Caco-2 (cell line): ENCODE results near the gene MPO. TPM values are rescaled to one million over a fixed set of nuclear protein-coding genes. Genes with fewer than 3 reads are reported as not detected.

ENCODE experiments used
- BruUV-seq: library from RNA; stranded (reverse); fragments of 400-500 nt; replicated peaks from 2 replicates; lab custom pipeline; 2021; lab: Mats Ljungman, UMichigan
- CTCF ChIA-PET: fragments of 300-600 bp; sonication (Branson Sonifier 250); formaldehyde crosslinking; loops from one replicate; lab custom pipeline; 2022; ENCODE audit warnings: antibody characterized with exemption; lab: Charles Lee
- POLR2A ChIA-PET: fragments of 300-600 bp; sonication (Branson Sonifier 250); formaldehyde crosslinking; loops from one replicate; lab custom pipeline; 2022; ENCODE audit warnings: antibody characterized with exemption; lab: Charles Lee
- DNase-seq, 2 experiments: peaks; one replicate each; pipeline versions ENCODE4 v3.0.0 to v3.0.0-alpha.2; 2020 to 2022
- H3K27me3 ChIP-seq: replicated peaks from 2 replicates; pipeline ENCODE4 v1.6.0; 2011; ENCODE audit warnings: low read length; ENCODE audit not compliant: control insufficient read depth, insufficient read depth
- H3K36me3 ChIP-seq: 2 replicates; pipeline ENCODE4 v1.5.1; 2011; ENCODE audit warnings: low read length; ENCODE audit not compliant: control insufficient read depth, insufficient read depth
- H3K4me1 ChIP-seq: fragments of 250-450 bp; sonication (Bioruptor Pico); 2 replicates; pipeline ENCODE4 v1.5.1; 2020; ENCODE audit warnings: mild to moderate bottlenecking
- H3K4me3 ChIP-seq: 2 replicates; pipeline ENCODE4 v1.5.1; 2011; ENCODE audit warnings: low read depth, mild to moderate bottlenecking, control low read depth, low read length
- H3K9me3 ChIP-seq: fragments of 250-450 bp; sonication (Bioruptor Pico); 2 replicates; pipeline ENCODE4 v1.5.1; 2020; ENCODE audit warnings: mild to moderate bottlenecking, moderate library complexity
- H3K27ac Mint-ChIP-seq: one replicate; pipeline ENCODE4 v1.8.0; 2022; ENCODE audit warnings: mixed read lengths; ENCODE audit not compliant: unreplicated experiment
- H3K27me3 Mint-ChIP-seq: one replicate; pipeline ENCODE4 v1.8.0; 2022; ENCODE audit warnings: mixed read lengths; ENCODE audit not compliant: insufficient read depth, unreplicated experiment
- H3K36me3 Mint-ChIP-seq: one replicate; pipeline ENCODE4 v1.8.0; 2022; ENCODE audit warnings: mild to moderate bottlenecking, mixed read lengths; ENCODE audit not compliant: insufficient read depth, unreplicated experiment
- H3K4me1 Mint-ChIP-seq: one replicate; pipeline ENCODE4 v1.8.0; 2022; ENCODE audit warnings: low read depth, mixed read lengths; ENCODE audit not compliant: unreplicated experiment
- H3K4me3 Mint-ChIP-seq: one replicate; pipeline ENCODE4 v1.8.0; 2022; ENCODE audit warnings: mild to moderate bottlenecking, moderate library complexity, mixed read lengths; ENCODE audit not compliant: unreplicated experiment
- H3K9me3 Mint-ChIP-seq: one replicate; pipeline ENCODE4 v1.8.0; 2022; ENCODE audit warnings: mixed read lengths; ENCODE audit not compliant: unreplicated experiment
- intact Hi-C: fragments of 100-400 bp; cut with micrococcal nuclease; formaldehyde crosslinking; loops from one replicate; pipeline ENCODE4 v1.10.0; 2022; ENCODE audit not compliant: unreplicated experiment
- total RNA-seq: library from RNA; stranded (reverse); gene quantifications from 2 replicates; pipeline ENCODE4 v1.2.3, GENCODE V29; 2022
- TF ChIP-seq, protein P1 (sequence below), 2 experiments: fragments of 200-600 bp in 1 of 2; IDR thresholded peaks; 1 replicate in 1 of 2; 2 replicates in 1 of 2; pipeline versions ENCODE4 v1.5.1 to v1.8.0; 2011 to 2022; ENCODE audit warnings: antibody characterized with exemption in 1 of 2, control low read depth in 1 of 2, inconsistent platforms in 1 of 2, low read depth in 1 of 2, low read length in 1 of 2, mild to moderate bottlenecking in 1 of 2, moderate library complexity in 1 of 2; ENCODE audit not compliant: insufficient read depth in 1 of 2, severe bottlenecking in 1 of 2, unreplicated experiment in 1 of 2

MPO gene
- total RNA-seq, 1 experiment from 2014 or later: 0.23 TPM

DNA sequence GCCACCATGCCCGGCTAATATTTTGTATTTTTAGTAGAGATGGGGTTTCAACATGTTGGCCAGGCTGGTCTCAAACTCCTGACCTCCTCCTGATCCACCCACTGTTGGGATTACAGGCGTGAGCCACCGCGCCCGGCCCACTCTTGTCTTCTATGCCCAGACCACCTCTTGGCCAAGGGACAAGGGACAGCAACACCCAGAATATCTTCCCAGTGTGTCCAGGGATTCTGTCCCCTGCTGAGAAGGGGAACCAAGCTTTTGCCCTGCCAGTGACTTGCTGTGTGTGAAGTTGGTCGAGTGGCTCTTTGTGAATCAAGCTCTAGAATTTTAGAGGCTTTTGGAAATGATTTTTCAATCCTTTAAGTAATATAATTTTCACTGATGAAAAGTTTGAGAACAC lies 1.7 kb upstream of the MPO start:
- no peak for DNase-seq
- Histone ChIP-seq H3K9me3 (no peaks in the 10 kb centered on the region), H3K4me3 (no peak overlapping the region), H3K27me3 (no peaks in the 10 kb centered on the region), H3K4me1 (no peaks in the 10 kb centered on the region), H3K36me3 (no peaks in the 10 kb centered on the region)
- BruUV-seq: no TSS peak
- CTCF ChIA-PET: interaction anchor here (0.7 kb wide), 1 partner anchor 722 kb away, joined by 3 read pairs; no protein-coding TSS in a partner anchor
- TF ChIP-seq, protein P1, sequence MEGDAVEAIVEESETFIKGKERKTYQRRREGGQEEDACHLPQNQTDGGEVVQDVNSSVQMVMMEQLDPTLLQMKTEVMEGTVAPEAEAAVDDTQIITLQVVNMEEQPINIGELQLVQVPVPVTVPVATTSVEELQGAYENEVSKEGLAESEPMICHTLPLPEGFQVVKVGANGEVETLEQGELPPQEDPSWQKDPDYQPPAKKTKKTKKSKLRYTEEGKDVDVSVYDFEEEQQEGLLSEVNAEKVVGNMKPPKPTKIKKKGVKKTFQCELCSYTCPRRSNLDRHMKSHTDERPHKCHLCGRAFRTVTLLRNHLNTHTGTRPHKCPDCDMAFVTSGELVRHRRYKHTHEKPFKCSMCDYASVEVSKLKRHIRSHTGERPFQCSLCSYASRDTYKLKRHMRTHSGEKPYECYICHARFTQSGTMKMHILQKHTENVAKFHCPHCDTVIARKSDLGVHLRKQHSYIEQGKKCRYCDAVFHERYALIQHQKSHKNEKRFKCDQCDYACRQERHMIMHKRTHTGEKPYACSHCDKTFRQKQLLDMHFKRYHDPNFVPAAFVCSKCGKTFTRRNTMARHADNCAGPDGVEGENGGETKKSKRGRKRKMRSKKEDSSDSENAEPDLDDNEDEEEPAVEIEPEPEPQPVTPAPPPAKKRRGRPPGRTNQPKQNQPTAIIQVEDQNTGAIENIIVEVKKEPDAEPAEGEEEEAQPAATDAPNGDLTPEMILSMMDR (IDR thresholded peaks at IDR 0.05; ENCODE audit: insufficient read depth in 1 of 2, low read depth in 1 of 2, low read length in 1 of 2, severe bottlenecking in 1 of 2, unreplicated experiment in 1 of 2): no peak
- Mint-ChIP-seq H3K9me3 (no peaks in the 10 kb centered on the region), H3K27ac (no peak overlapping the region), H3K4me3 (no peak overlapping the region), H3K36me3 (no peaks in the 10 kb centered on the region), H3K4me1 (peaks cover 6% of the 10 kb centered on the region), H3K27me3 (no peaks in the 10 kb centered on the region)
- POLR2A ChIA-PET: no interaction called here
- intact Hi-C loops: no loop called here

DNA sequence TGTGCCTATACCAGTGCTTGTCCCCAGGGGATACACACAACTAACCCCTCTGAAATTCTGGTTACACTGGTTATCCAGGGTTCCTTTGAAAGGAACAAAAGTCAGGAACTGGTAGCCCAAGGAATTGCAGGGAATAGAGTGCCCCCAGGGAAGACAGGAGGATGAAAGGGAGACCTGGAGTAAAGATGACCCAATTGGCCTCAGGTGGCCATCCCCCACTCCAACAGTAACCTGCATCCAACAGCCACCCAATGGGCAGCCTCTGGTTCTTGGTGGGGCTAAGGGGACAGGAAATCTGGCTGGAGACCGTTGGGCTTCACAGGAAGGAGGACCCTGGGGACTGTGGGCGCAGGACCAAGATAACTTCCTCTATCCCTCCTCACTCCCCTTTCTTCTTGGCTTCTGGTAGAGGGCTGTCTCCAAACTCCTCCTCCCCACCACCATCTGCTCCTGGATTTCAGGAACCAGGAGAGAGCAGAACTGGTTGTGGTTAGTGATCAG lies 826 bp upstream of the MPO start:
- TF ChIP-seq, protein P1 (IDR thresholded peaks at IDR 0.05; ENCODE audit: insufficient read depth in 1 of 2, low read depth in 1 of 2, low read length in 1 of 2, severe bottlenecking in 1 of 2, unreplicated experiment in 1 of 2): no peak
- no peaks in the 10 kb centered on the region for H3K4me1 ChIP-seq
- no peaks in the 10 kb centered on the region for H3K36me3 ChIP-seq
- no peaks in the 10 kb centered on the region for H3K27me3 ChIP-seq
- no peak overlapping the region for H3K4me3 ChIP-seq
- ChIA-PET CTCF (interaction anchor here (0.7 to 0.9 kb wide), 3 partner anchors 24 to 723 kb away, joined by 3 to 11 read pairs (median 3); no protein-coding TSS in a partner anchor), POLR2A (no interaction called here)
- BruUV-seq: no TSS peak
- peaks cover 6% of the 10 kb centered on the region for H3K4me1 Mint-ChIP-seq
- DNase-seq: no peak
- H3K27ac Mint-ChIP-seq: no peak overlapping the region
- no peaks in the 10 kb centered on the region for H3K27me3 Mint-ChIP-seq
- no peaks in the 10 kb centered on the region for H3K36me3 Mint-ChIP-seq
- intact Hi-C loops: no loop called here
- no peak overlapping the region for H3K4me3 Mint-ChIP-seq
- no peaks in the 10 kb centered on the region for H3K9me3 Mint-ChIP-seq
- H3K9me3 ChIP-seq: no peaks in the 10 kb centered on the region

DNA sequence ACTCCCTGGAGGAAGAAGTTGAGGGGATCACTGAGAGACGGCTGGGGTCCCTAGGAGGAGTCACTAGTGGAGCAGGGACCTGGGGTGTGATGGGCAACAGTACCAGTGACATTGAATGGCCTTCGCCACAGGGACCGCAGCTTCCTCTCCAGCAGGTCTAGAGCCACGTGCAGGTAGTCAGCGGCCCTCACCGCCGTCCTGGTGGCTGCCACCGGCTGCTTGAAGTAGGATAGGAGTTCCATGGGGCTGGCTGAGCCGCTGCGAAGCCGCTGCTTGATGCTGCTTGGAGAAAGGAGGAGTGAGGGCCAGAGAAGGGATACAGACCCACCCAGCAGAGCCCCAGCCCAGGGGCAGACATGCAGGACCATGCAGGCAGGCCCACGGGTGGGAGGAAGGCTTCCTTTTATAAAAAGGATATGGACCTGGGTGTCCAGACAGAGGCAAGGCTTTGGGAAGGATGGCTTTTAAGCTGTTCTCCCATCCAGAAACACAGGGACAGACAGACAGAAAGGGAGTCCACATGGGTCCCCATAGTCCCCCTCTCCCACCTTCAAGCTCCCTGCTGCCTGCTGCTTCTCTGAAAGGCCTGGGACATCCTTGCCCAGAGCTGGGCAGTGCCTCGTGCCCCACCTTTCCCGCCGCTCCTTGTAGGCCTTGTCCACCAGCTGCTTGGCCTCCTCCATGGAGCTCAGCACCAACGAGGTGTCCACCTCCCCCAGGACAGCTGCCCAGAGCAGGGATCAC lies 827 bp downstream of the MPO start:
- Mint-ChIP-seq H3K9me3 (no peaks in the 10 kb centered on the region), H3K4me1 (peaks cover under 1% of the 10 kb centered on the region), H3K27ac (no peak overlapping the region), H3K27me3 (no peaks in the 10 kb centered on the region), H3K4me3 (no peak overlapping the region), H3K36me3 (no peaks in the 10 kb centered on the region)
- TF ChIP-seq, protein P1 (IDR thresholded peaks at IDR 0.05; ENCODE audit: insufficient read depth in 1 of 2, low read depth in 1 of 2, low read length in 1 of 2, severe bottlenecking in 1 of 2, unreplicated experiment in 1 of 2): no peak
- no peak for DNase-seq
- Histone ChIP-seq H3K4me3 (no peak overlapping the region), H3K27me3 (no peaks in the 10 kb centered on the region), H3K9me3 (no peaks in the 10 kb centered on the region), H3K4me1 (no peaks in the 10 kb centered on the region), H3K36me3 (no peaks in the 10 kb centered on the region)
- intact Hi-C loops: no loop called here
- ChIA-PET POLR2A (no interaction called here), CTCF (no interaction called here)
- no TSS peak for BruUV-seq
